GM12875 (cell line): ENCODE measurements around the gene KDR.

Experiments used
- H3K4me3 ChIP-seq: one replicate; pipeline ENCODE4 v1.5.1; 2011; ENCODE audit warnings: low read depth, low read length, control low read depth
- CTCF ChIP-seq: IDR thresholded peaks from 2 replicates; pipeline ENCODE4 v1.5.1; 2011; ENCODE audit warnings: low read depth, mild to moderate bottlenecking, control low read depth, inconsistent platforms, low read length, moderate library complexity, borderline replicate concordance; ENCODE audit not compliant: insufficient read depth

Gene KDR

GRCh38 chr4:55111601-55112000, 13.8 kb downstream of the KDR start:
- no peak for TF ChIP-seq CTCF
- H3K4me3 ChIP-seq: no peak overlapping the region

- TF ChIP-seq CTCF: no peak
These were observed 15.3 kb downstream of the KDR start for GRCh38 chr4:55110131-55110530.

GRCh38 chr4:55107054-55107453, 18.3 kb downstream of the KDR start:
- no peak for TF ChIP-seq CTCF
- no peak overlapping the region for H3K4me3 ChIP-seq

More at GRCh38 chr4:55110131-55110530, 15.3 kb downstream of the KDR start:
- H3K4me3 ChIP-seq: no peak overlapping the region

GRCh38 chr4:55103224-55103623, 22.2 kb downstream of the KDR start:
- TF ChIP-seq CTCF: no peak
- H3K4me3 ChIP-seq: no peak overlapping the region

- no peak for TF ChIP-seq CTCF
- no peak overlapping the region for H3K4me3 ChIP-seq
These were observed 25.6 kb downstream of the KDR start for GRCh38 chr4:55099816-55100215.

- no peak for TF ChIP-seq CTCF
- H3K4me3 ChIP-seq: no peak overlapping the region
These were observed 26.8 kb downstream of the KDR start for GRCh38 chr4:55098456-55099204.

GRCh38 chr4:55096619-55097018, 28.8 kb downstream of the KDR start:
- H3K4me3 ChIP-seq: no peak overlapping the region
- no peak for TF ChIP-seq CTCF
